Myocyte (in vitro differentiated cells): Measurements from ENCODE around the gene MICAL2. TPM values are rescaled to one million over a fixed set of nuclear protein-coding genes. Genes with fewer than 3 reads are reported as not detected.
A peak's percentile ranks its signal among the peaks of the same experiment; 100 is the strongest.

Experiments
- DNase-seq: peaks from one replicate; pipeline ENCODE4 v3.0.0-alpha.2; 2012; ENCODE audit warnings: low read depth
- total RNA-seq: library from RNA; depleted of rRNA; stranded (reverse); fragments of >200 nt; gene quantifications from 2 replicates; pipeline ENCODE4 v1.2.3, GENCODE V29; 2014

Gene MICAL2
- total RNA-seq, 1 donor from 2014 or later, result 14.7 TPM

GRCh38 chr11:12243911-12244550, 133.6 kb downstream of the MICAL2 start:
- DNase-seq, result no peak

- DNase-seq, result no peak
Observed at GRCh38 chr11:12245091-12245490, 134.7 kb downstream of the MICAL2 start.

- DNase-seq, result peak; percentile 43
Observed at GRCh38 chr11:12245549-12246016, 135.2 kb downstream of the MICAL2 start.

GRCh38 chr11:12246147-12246546, 135.8 kb downstream of the MICAL2 start:
- DNase-seq, result no peak

GRCh38 chr11:12246989-12247388, 136.6 kb downstream of the MICAL2 start:
- no peak for DNase-seq

GRCh38 chr11:12247543-12248254, 137.3 kb downstream of the MICAL2 start:
- no peak for DNase-seq

- DNase-seq, result no peak
Observed at GRCh38 chr11:12248330-12248729, 137.9 kb downstream of the MICAL2 start.

- DNase-seq, result no peak
Observed at GRCh38 chr11:12249590-12250260, 139.3 kb downstream of the MICAL2 start.

GRCh38 chr11:12251666-12252560, 141.5 kb downstream of the MICAL2 start:
- no peak for DNase-seq

- no peak for DNase-seq
Observed at GRCh38 chr11:12253843-12254281, 143.5 kb downstream of the MICAL2 start.

GRCh38 chr11:12258451-12258850, 148.1 kb downstream of the MICAL2 start:
- DNase-seq, result no peak

GRCh38 chr11:12259956-12260355, 149.6 kb downstream of the MICAL2 start:
- DNase-seq, result no peak

GRCh38 chr11:12260731-12261521, 150.5 kb downstream of the MICAL2 start:
- peak; percentile 69 for DNase-seq

GRCh38 chr11:12261551-12261950, 151.2 kb downstream of the MICAL2 start:
- DNase-seq, result no peak

- DNase-seq, result no peak
Observed at GRCh38 chr11:12263141-12263693, 152.8 kb downstream of the MICAL2 start.

- no peak for DNase-seq
Observed at GRCh38 chr11:12264361-12264760, 154.0 kb downstream of the MICAL2 start.

GRCh38 chr11:12266132-12266531, 155.7 kb downstream of the MICAL2 start:
- DNase-seq, result no peak

- DNase-seq, result peak; percentile 7
Observed at GRCh38 chr11:12266943-12267342, 156.6 kb downstream of the MICAL2 start.

- DNase-seq, result no peak
Observed at GRCh38 chr11:12267921-12268320, 157.5 kb downstream of the MICAL2 start.

GRCh38 chr11:12269104-12269441, 158.7 kb downstream of the MICAL2 start:
- DNase-seq, result peak; percentile 65
